Measurements from ENCODE around the gene CD8A. TPM values are rescaled to one million over a fixed set of nuclear protein-coding genes. Genes with fewer than 3 reads are reported as not detected.

CD8A gene
- total and polyA plus RNA-seq, 10 of the 15 experiments (the other 5 are each of a cell fraction or from before 2014, with no cell fraction given) = 0.15 to 0.43 TPM; not detected in 8

DNA sequence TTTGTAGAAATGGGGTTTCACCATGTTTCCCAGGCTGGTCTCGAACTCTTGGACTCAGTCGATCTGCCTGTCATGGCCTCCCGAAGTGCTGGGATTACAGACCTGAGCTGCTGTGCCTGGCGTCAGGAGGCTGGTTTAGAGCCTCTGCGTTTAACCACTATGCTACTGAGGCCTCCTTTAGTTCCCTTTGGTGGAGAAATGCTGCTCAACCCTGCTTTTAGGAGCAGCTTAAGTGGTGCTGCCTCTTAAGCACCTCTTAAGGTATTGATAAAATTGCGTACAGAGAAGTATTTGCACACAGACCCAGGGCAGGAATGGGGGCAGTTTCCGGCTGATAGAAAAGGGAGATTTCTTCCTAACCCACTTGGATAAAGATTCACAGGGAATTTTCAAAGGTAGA is 8.0 kb downstream of the CD8A start:
- CTCF ChIA-PET = interaction anchor here (2.7 kb wide), 1 partner anchor 18 kb away, joined by 13 read pairs; no protein-coding TSS in a partner anchor
- H3K4me3 ChIP-seq = no peak overlapping the region
- no peak for FAIRE-seq

DNA sequence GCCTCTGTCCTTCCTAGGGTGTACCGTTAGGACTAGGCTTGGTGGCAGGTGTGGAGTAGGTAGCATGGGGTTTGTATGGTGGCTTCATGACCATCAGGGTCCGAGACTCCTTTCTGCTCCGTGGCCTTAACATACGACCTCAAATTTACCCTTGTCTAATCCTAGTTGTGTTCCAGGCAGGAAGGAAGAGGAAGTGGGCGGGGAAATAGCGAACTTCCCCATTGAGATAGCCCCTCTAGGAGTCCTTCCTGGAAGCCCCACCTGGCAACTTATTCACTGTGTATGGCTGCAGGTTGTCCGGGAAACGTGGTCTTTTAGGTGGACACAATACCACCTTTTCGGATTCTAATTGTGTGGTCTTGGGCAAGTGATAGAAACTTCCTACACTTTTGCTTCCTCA is 9.3 kb downstream of the CD8A start:
- ChIA-PET RAD21 (ENCODE audit: unreplicated experiment) (no interaction called here), CTCF (interaction anchor here (2.9 kb wide), 1 partner anchor 17 kb away, joined by 13 read pairs; no protein-coding TSS in a partner anchor), POLR2A (no interaction called here), SMC1A (ENCODE audit: uncharacterized antibody, unreplicated experiment) (interaction anchor here (0.6 to 1.0 kb wide), 4 partner anchors 13 to 37 kb away, joined by 3 to 4 read pairs (median 3); no protein-coding TSS in a partner anchor)
- no peak for FAIRE-seq
- no peak for DNase-seq (ENCODE audit: low read depth, low spot score)
- no peaks in the 10 kb centered on the region for H3K36me3 ChIP-seq (ENCODE audit: control insufficient read depth in 2 of 2, insufficient read depth in 2 of 2, low read length in 1 of 2)
- peaks cover 12% of the 10 kb centered on the region for H3K4me1 ChIP-seq (ENCODE audit: control insufficient read depth, insufficient read depth, low read length)
- H3K27ac ChIP-seq (ENCODE audit: control insufficient read depth, insufficient read depth) = no peak overlapping the region
- intact Hi-C loops (cut with micrococcal nuclease; ENCODE audit: unreplicated experiment) (no loop called here), in situ Hi-C loops (cut with MboI) (no loop called here)
- no peaks in the 10 kb centered on the region for H3K27me3 ChIP-seq (replicated peaks in 1 of 2; ENCODE audit: control insufficient read depth in 2 of 2, insufficient read depth in 2 of 2, low read length in 1 of 2)
- H3K9ac ChIP-seq (ENCODE audit: control insufficient read depth, insufficient read depth, low read length) = no peak overlapping the region
- H3K9me3 ChIP-seq (replicated peaks; ENCODE audit: control insufficient read depth, insufficient read depth, low read length) = no peaks in the 10 kb centered on the region
- no peaks in the 10 kb centered on the region for H3K79me2 ChIP-seq (ENCODE audit: control insufficient read depth, insufficient read depth, low read length)
- no peak overlapping the region for H3K4me3 ChIP-seq
- no peak overlapping the region for H2AFZ ChIP-seq (ENCODE audit: control insufficient read depth, low read depth, low read length)
- no TSS peak for BruUV-seq (replicated peaks)
- no peak for ATAC-seq
- H4K20me1 ChIP-seq (ENCODE audit: control insufficient read depth, insufficient read depth) = no peaks in the 10 kb centered on the region
- H3K4me2 ChIP-seq (ENCODE audit: control insufficient read depth, insufficient read depth) = no peak overlapping the region
- WGBS (ENCODE audit: insufficient coverage, insufficient replicate concordance, low lambda C conversion rate, missing lambda C conversion rate) = 82% methylated on average over 8 of the region's 9 CpGs
- TF ChIP-seq SRF (IDR thresholded peaks at IDR 0.05; ENCODE audit: low read depth in 2 of 2, low read length in 2 of 2) = no peak
- TF ChIP-seq HDAC6 (IDR thresholded peaks at IDR 0.05; ENCODE audit: unreplicated experiment) = no peak
- TF ChIP-seq POLR2AphosphoS5 (IDR thresholded peaks at IDR 0.05; ENCODE audit: low read length) = no peak
- TF ChIP-seq, protein P1, sequence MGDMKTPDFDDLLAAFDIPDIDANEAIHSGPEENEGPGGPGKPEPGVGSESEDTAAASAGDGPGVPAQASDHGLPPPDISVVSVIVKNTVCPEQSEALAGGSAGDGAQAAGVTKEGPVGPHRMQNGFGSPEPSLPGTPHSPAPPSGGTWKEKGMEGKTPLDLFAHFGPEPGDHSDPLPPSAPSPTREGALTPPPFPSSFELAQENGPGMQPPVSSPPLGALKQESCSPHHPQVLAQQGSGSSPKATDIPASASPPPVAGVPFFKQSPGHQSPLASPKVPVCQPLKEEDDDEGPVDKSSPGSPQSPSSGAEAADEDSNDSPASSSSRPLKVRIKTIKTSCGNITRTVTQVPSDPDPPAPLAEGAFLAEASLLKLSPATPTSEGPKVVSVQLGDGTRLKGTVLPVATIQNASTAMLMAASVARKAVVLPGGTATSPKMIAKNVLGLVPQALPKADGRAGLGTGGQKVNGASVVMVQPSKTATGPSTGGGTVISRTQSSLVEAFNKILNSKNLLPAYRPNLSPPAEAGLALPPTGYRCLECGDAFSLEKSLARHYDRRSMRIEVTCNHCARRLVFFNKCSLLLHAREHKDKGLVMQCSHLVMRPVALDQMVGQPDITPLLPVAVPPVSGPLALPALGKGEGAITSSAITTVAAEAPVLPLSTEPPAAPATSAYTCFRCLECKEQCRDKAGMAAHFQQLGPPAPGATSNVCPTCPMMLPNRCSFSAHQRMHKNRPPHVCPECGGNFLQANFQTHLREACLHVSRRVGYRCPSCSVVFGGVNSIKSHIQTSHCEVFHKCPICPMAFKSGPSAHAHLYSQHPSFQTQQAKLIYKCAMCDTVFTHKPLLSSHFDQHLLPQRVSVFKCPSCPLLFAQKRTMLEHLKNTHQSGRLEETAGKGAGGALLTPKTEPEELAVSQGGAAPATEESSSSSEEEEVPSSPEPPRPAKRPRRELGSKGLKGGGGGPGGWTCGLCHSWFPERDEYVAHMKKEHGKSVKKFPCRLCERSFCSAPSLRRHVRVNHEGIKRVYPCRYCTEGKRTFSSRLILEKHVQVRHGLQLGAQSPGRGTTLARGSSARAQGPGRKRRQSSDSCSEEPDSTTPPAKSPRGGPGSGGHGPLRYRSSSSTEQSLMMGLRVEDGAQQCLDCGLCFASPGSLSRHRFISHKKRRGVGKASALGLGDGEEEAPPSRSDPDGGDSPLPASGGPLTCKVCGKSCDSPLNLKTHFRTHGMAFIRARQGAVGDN (IDR thresholded peaks at IDR 0.05) = no peak
- no peak for TF ChIP-seq RAD21 (IDR thresholded peaks at IDR 0.05; ENCODE audit: insufficient read depth, low read depth, low read length)

More for the DNA sequence above, 8.0 kb downstream of the CD8A start:
- no peak overlapping the region for H3K27ac ChIP-seq (ENCODE audit: control insufficient read depth, insufficient read depth)
- H2AFZ ChIP-seq (ENCODE audit: control insufficient read depth, low read depth, low read length) = no peak overlapping the region
- TF ChIP-seq ASH2L (IDR thresholded peaks at IDR 0.05; ENCODE audit: borderline replicate concordance, low read depth) (no peak), NFXL1 (IDR thresholded peaks at IDR 0.05; ENCODE audit: borderline replicate concordance) (no peak), RAD21 (IDR thresholded peaks at IDR 0.05; ENCODE audit: insufficient read depth, low read depth, low read length) (no peak)
- TF ChIP-seq, protein P2, sequence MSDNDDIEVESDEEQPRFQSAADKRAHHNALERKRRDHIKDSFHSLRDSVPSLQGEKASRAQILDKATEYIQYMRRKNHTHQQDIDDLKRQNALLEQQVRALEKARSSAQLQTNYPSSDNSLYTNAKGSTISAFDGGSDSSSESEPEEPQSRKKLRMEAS (IDR thresholded peaks at IDR 0.05; ENCODE audit: low read depth, low read length) = no peak
- TF ChIP-seq, protein P3, sequence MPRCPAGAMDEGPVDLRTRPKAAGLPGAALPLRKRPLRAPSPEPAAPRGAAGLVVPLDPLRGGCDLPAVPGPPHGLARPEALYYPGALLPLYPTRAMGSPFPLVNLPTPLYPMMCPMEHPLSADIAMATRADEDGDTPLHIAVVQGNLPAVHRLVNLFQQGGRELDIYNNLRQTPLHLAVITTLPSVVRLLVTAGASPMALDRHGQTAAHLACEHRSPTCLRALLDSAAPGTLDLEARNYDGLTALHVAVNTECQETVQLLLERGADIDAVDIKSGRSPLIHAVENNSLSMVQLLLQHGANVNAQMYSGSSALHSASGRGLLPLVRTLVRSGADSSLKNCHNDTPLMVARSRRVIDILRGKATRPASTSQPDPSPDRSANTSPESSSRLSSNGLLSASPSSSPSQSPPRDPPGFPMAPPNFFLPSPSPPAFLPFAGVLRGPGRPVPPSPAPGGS (IDR thresholded peaks at IDR 0.05; ENCODE audit: borderline replicate concordance, insufficient read depth, low read depth, low read length, poor library complexity, severe bottlenecking) = no peak
- ChIA-PET POLR2A (interaction anchor here (1.0 kb wide), 1 partner anchor 13 kb away, joined by 3 read pairs; no protein-coding TSS in a partner anchor), RAD21 (ENCODE audit: unreplicated experiment) (no interaction called here), SMC1A (ENCODE audit: uncharacterized antibody, unreplicated experiment) (interaction anchor here (1.1 to 1.9 kb wide), 3 partner anchors 14 to 22 kb away, joined by 4 to 7 read pairs (median 7); no protein-coding TSS in a partner anchor)
- DNase-seq (ENCODE audit: low read depth, low spot score) (no peak), ATAC-seq (no peak)
- no peaks in the 10 kb centered on the region for H3K79me2 ChIP-seq (ENCODE audit: control insufficient read depth, insufficient read depth, low read length)
- H3K9ac ChIP-seq (ENCODE audit: control insufficient read depth, insufficient read depth, low read length) = no peak overlapping the region
- 77% methylated on average over 7 of the region's 7 CpGs for WGBS (ENCODE audit: insufficient coverage, insufficient replicate concordance, low lambda C conversion rate, missing lambda C conversion rate)
- no peaks in the 10 kb centered on the region for H3K9me3 ChIP-seq (replicated peaks; ENCODE audit: control insufficient read depth, insufficient read depth, low read length)
- H3K4me2 ChIP-seq (ENCODE audit: control insufficient read depth, insufficient read depth) = no peak overlapping the region
- H3K36me3 ChIP-seq (ENCODE audit: control insufficient read depth in 2 of 2, insufficient read depth in 2 of 2, low read length in 1 of 2) = no peaks in the 10 kb centered on the region
- intact Hi-C loops (cut with micrococcal nuclease; ENCODE audit: unreplicated experiment) = no loop called here
- no peaks in the 10 kb centered on the region for H3K27me3 ChIP-seq (replicated peaks in 1 of 2; ENCODE audit: control insufficient read depth in 2 of 2, insufficient read depth in 2 of 2, low read length in 1 of 2)
- BruUV-seq (replicated peaks) = no TSS peak
- H4K20me1 ChIP-seq (ENCODE audit: control insufficient read depth, insufficient read depth) = no peaks in the 10 kb centered on the region
- in situ Hi-C loops (cut with MboI) = no loop called here
- H3K4me1 ChIP-seq (ENCODE audit: control insufficient read depth, insufficient read depth, low read length) = peaks cover 12% of the 10 kb centered on the region
